Lower leg skin (tissue), 3 donors: ENCODE data around the gene PTHLH.

Experiments
- POLR2A ChIP-seq, 2 donors: fragments of 450-650 bp; IDR thresholded peaks; one replicate each; pipeline ENCODE4 v1.6.1; 2016 to 2017; ENCODE audit warnings: antibody characterized with exemption in 2 of 2, mild to moderate bottlenecking in 1 of 2, moderate library complexity in 1 of 2
- TF ChIP-seq, protein P1 (sequence below), 3 donors: fragments of 450-650 bp; IDR thresholded peaks; one replicate each; pipeline ENCODE4 v1.5.1; 2016; ENCODE audit warnings: antibody characterized with exemption in 3 of 3, mild to moderate bottlenecking in 3 of 3, moderate library complexity in 2 of 3

DNA sequence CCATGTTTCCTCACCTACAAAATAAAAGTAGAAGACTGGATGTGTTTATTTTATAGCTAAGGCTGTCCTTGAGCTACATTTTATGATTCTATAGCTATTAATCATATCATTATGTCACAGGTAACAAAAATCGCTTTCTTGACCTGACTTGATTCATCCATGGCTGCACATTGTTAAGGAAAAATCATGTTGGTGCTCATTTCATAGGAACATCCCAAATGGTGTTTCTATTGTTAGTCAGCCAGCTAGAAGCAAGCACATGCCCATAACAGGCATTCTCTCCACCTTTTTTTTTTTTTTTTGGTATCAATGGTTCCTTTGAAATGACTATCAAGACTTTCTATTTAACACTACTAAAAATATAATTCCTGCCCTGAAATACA lies 45.3 kb upstream of the PTHLH start:
- TF ChIP-seq POLR2A (IDR thresholded peaks at IDR 0.05) = no peak
- TF ChIP-seq, protein P1, sequence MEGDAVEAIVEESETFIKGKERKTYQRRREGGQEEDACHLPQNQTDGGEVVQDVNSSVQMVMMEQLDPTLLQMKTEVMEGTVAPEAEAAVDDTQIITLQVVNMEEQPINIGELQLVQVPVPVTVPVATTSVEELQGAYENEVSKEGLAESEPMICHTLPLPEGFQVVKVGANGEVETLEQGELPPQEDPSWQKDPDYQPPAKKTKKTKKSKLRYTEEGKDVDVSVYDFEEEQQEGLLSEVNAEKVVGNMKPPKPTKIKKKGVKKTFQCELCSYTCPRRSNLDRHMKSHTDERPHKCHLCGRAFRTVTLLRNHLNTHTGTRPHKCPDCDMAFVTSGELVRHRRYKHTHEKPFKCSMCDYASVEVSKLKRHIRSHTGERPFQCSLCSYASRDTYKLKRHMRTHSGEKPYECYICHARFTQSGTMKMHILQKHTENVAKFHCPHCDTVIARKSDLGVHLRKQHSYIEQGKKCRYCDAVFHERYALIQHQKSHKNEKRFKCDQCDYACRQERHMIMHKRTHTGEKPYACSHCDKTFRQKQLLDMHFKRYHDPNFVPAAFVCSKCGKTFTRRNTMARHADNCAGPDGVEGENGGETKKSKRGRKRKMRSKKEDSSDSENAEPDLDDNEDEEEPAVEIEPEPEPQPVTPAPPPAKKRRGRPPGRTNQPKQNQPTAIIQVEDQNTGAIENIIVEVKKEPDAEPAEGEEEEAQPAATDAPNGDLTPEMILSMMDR (IDR thresholded peaks at IDR 0.05) = no peak
